Peyer's patch (tissue), 4 donors: Measurements from ENCODE around the gene UVRAG.

Source experiments
- CTCF ChIP-seq, 6 experiments: fragments of 450-650 bp in 4 of 6; fragments of 200-600 bp in 2 of 6; sonication (generic) in 1 of 6; IDR thresholded peaks; one replicate each; pipeline ENCODE4 v1.5.1; 2017 to 2019; ENCODE audit warnings: antibody characterized with exemption in 6 of 6, mild to moderate bottlenecking in 3 of 6, moderate library complexity in 1 of 6
- POLR2A ChIP-seq, 2 donors: fragments of 450-650 bp; IDR thresholded peaks; one replicate each; pipeline ENCODE4 v1.5.1; 2017; ENCODE audit warnings: antibody characterized with exemption in 2 of 2, mild to moderate bottlenecking in 2 of 2, moderate library complexity in 2 of 2

- TF ChIP-seq CTCF (IDR thresholded peaks at IDR 0.05): no peak
- TF ChIP-seq POLR2A (IDR thresholded peaks at IDR 0.05): no peak
Observed at GRCh38 chr11:75868990-75869389, 54.0 kb downstream of the UVRAG start.
